Stimulated activated CD8-positive, alpha-beta memory T cell treated with anti-CD3 and anti-CD28 coated beads, Interleukin-4, amount 100 ng/mL, for 4 hours (primary cell): ENCODE data around the gene SAXO1.

Experiments
- DNase-seq, 2 donors: peaks; one replicate each; pipeline ENCODE4 v3.0.0-alpha.2; 2020; ENCODE audit warnings: low read depth in 2 of 2, low spot score in 1 of 2

The SAXO1 gene

GRCh38 chr9:18920141-18921084 is 112.6 kb downstream of the SAXO1 start:
- DNase-seq, result no peak

GRCh38 chr9:18911714-18912342 is 121.2 kb downstream of the SAXO1 start:
- DNase-seq, result no peak

- DNase-seq, result no peak
Observed at GRCh38 chr9:18910916-18911315, 122.1 kb downstream of the SAXO1 start.

GRCh38 chr9:18910435-18910834 is 122.6 kb downstream of the SAXO1 start:
- no peak for DNase-seq

GRCh38 chr9:18909140-18910018 is 123.6 kb downstream of the SAXO1 start:
- DNase-seq, result no peak

GRCh38 chr9:18907927-18908625 is 124.9 kb downstream of the SAXO1 start:
- DNase-seq, result no peak

GRCh38 chr9:18906656-18907395 is 126.2 kb downstream of the SAXO1 start:
- DNase-seq, result no peak

- no peak for DNase-seq
Observed at GRCh38 chr9:18905883-18906629, 127.0 kb downstream of the SAXO1 start.

- DNase-seq, result no peak
Observed at GRCh38 chr9:18905028-18905882, 127.8 kb downstream of the SAXO1 start.

- DNase-seq, result no peak
Observed at GRCh38 chr9:18903450-18903849, 129.6 kb downstream of the SAXO1 start.

- no peak for DNase-seq
Observed at GRCh38 chr9:18896531-18897179, 136.4 kb downstream of the SAXO1 start.

GRCh38 chr9:18896004-18896403 is 137.0 kb downstream of the SAXO1 start:
- DNase-seq, result no peak

- DNase-seq, result no peak
Observed at GRCh38 chr9:18893491-18893890, 139.5 kb downstream of the SAXO1 start.

- no peak for DNase-seq
Observed at GRCh38 chr9:18893046-18893445, 140.0 kb downstream of the SAXO1 start.

GRCh38 chr9:18891946-18892670 is 140.9 kb downstream of the SAXO1 start:
- DNase-seq, result no peak

GRCh38 chr9:18890372-18890771 is 142.6 kb downstream of the SAXO1 start:
- DNase-seq, result no peak

- no peak for DNase-seq
Observed at GRCh38 chr9:18889550-18889949, 143.5 kb downstream of the SAXO1 start.
